ENCODE data around the gene SYNDIG1. TPM values are rescaled to one million over a fixed set of nuclear protein-coding genes. Genes with fewer than 3 reads are reported as not detected.

SYNDIG1 gene
- total RNA-seq, 1 experiment from 2014 or later, result 17.9 TPM

- Histone ChIP-seq H3K36me3 (ENCODE audit: insufficient read depth, low read length, poor library complexity, severe bottlenecking) (no peaks in the 10 kb centered on the region), H3K9me3 (ENCODE audit: low read depth, low read length, poor library complexity, severe bottlenecking) (no peaks in the 10 kb centered on the region), H3K4me1 (ENCODE audit: insufficient read depth, low read length, poor library complexity, severe bottlenecking) (no peaks in the 10 kb centered on the region), H3K27ac (ENCODE audit: low read depth, low read length, poor library complexity, severe bottlenecking) (no peak overlapping the region), H3K4me3 (ENCODE audit: low read depth, low read length, poor library complexity, severe bottlenecking) (no peak overlapping the region), H3K27me3 (replicated peaks; ENCODE audit: insufficient read depth, low read depth, low read length, poor library complexity) (peaks cover 3% of the 10 kb centered on the region)
- BruUV-seq (replicated peaks), result no TSS peak
- TF ChIP-seq EZH2 (IDR thresholded peaks at IDR 0.05; ENCODE audit: borderline replicate concordance, low read depth, low read length, poor library complexity, severe bottlenecking) (no peak), CTCF (conservative IDR thresholded peaks at IDR 0.05; ENCODE audit: low read depth, low read length) (no peak)
- ChIA-PET CTCF (no interaction called here), POLR2A (ENCODE audit: low non-redundant PET) (no interaction called here)
- intact Hi-C loops (cut with micrococcal nuclease; ENCODE audit: unreplicated experiment), result loop anchor here (10.0 kb wide), 1 partner anchor 55 kb away; no protein-coding TSS in a partner anchor
- no peak for DNase-seq (ENCODE audit: low spot score)
These were observed 29.6 kb upstream of the SYNDIG1 start for GRCh38 chr20:24439737-24440387.

GRCh38 chr20:24441661-24442060 is 27.8 kb upstream of the SYNDIG1 start:
- no peaks in the 10 kb centered on the region for H3K9me3 ChIP-seq (ENCODE audit: low read depth, low read length, poor library complexity, severe bottlenecking)
- TF ChIP-seq EZH2 (IDR thresholded peaks at IDR 0.05; ENCODE audit: borderline replicate concordance, low read depth, low read length, poor library complexity, severe bottlenecking) (no peak), CTCF (conservative IDR thresholded peaks at IDR 0.05; ENCODE audit: low read depth, low read length) (no peak)
- no peak for DNase-seq (ENCODE audit: low spot score)
- no TSS peak for BruUV-seq (replicated peaks)
- no peaks in the 10 kb centered on the region for H3K36me3 ChIP-seq (ENCODE audit: insufficient read depth, low read length, poor library complexity, severe bottlenecking)
- H3K27me3 ChIP-seq (replicated peaks; ENCODE audit: insufficient read depth, low read depth, low read length, poor library complexity), result peaks cover 3% of the 10 kb centered on the region
- no peak overlapping the region for H3K4me3 ChIP-seq (ENCODE audit: low read depth, low read length, poor library complexity, severe bottlenecking)
- ChIA-PET CTCF (no interaction called here), POLR2A (ENCODE audit: low non-redundant PET) (no interaction called here)
- no peak overlapping the region for H3K27ac ChIP-seq (ENCODE audit: low read depth, low read length, poor library complexity, severe bottlenecking)
- intact Hi-C loops (cut with micrococcal nuclease; ENCODE audit: unreplicated experiment), result loop anchor here (10.0 kb wide), 1 partner anchor 57 kb away; no protein-coding TSS in a partner anchor
- H3K4me1 ChIP-seq (ENCODE audit: insufficient read depth, low read length, poor library complexity, severe bottlenecking), result no peaks in the 10 kb centered on the region

GRCh38 chr20:24442909-24443308 is 26.5 kb upstream of the SYNDIG1 start:
- H3K27ac ChIP-seq (ENCODE audit: low read depth, low read length, poor library complexity, severe bottlenecking), result no peak overlapping the region
- ChIA-PET CTCF (no interaction called here), POLR2A (ENCODE audit: low non-redundant PET) (no interaction called here)

More at GRCh38 chr20:24442909-24443308, 26.5 kb upstream of the SYNDIG1 start:
- peaks cover 3% of the 10 kb centered on the region for H3K27me3 ChIP-seq (replicated peaks; ENCODE audit: insufficient read depth, low read depth, low read length, poor library complexity)
- no TSS peak for BruUV-seq (replicated peaks)
- H3K4me3 ChIP-seq (ENCODE audit: low read depth, low read length, poor library complexity, severe bottlenecking), result no peak overlapping the region
- DNase-seq (ENCODE audit: low spot score), result no peak
- H3K36me3 ChIP-seq (ENCODE audit: insufficient read depth, low read length, poor library complexity, severe bottlenecking), result no peaks in the 10 kb centered on the region
- TF ChIP-seq CTCF (conservative IDR thresholded peaks at IDR 0.05; ENCODE audit: low read depth, low read length), result no peak
- TF ChIP-seq EZH2 (IDR thresholded peaks at IDR 0.05; ENCODE audit: borderline replicate concordance, low read depth, low read length, poor library complexity, severe bottlenecking), result no peak
- H3K9me3 ChIP-seq (ENCODE audit: low read depth, low read length, poor library complexity, severe bottlenecking), result no peaks in the 10 kb centered on the region
- intact Hi-C loops (cut with micrococcal nuclease; ENCODE audit: unreplicated experiment), result loop anchor here (10.0 kb wide), 1 partner anchor 58 kb away; no protein-coding TSS in a partner anchor
- no peaks in the 10 kb centered on the region for H3K4me1 ChIP-seq (ENCODE audit: insufficient read depth, low read length, poor library complexity, severe bottlenecking)

All from A673 (cell line).